WERI-Rb-1 (cell line): Measurements from ENCODE around the gene KCNK5.

Experiments
- DNase-seq: peaks from one replicate; pipeline ENCODE4 v3.0.0-alpha.2; 2020
- H3K27ac ChIP-seq: fragments of 250-450 bp; sonication (Bioruptor Pico); 2 replicates; pipeline ENCODE4 v1.5.1; 2020; ENCODE audit warnings: mild to moderate bottlenecking, moderate library complexity
- H3K27me3 ChIP-seq: fragments of 250-450 bp; sonication (Bioruptor Pico); 2 replicates; pipeline ENCODE4 v1.5.1; 2021; ENCODE audit warnings: mild to moderate bottlenecking, low read depth, moderate library complexity; ENCODE audit not compliant: insufficient read depth, severe bottlenecking
- H3K36me3 ChIP-seq: fragments of 250-450 bp; sonication (Bioruptor Pico); 2 replicates; pipeline ENCODE4 v1.5.1; 2020; ENCODE audit warnings: mild to moderate bottlenecking, moderate library complexity
- H3K4me3 ChIP-seq: 2 replicates; pipeline ENCODE4 v1.5.1; 2011; ENCODE audit warnings: low read depth, mild to moderate bottlenecking, control low read depth, low read length
- H3K9me3 ChIP-seq: fragments of 250-450 bp; sonication (Bioruptor Pico); 2 replicates; pipeline ENCODE4 v1.5.1; 2021; ENCODE audit warnings: mild to moderate bottlenecking, moderate library complexity; ENCODE audit not compliant: severe bottlenecking
- CTCF ChIP-seq: IDR thresholded peaks from 2 replicates; pipeline ENCODE4 v1.5.1; 2011; ENCODE audit warnings: low read depth, mild to moderate bottlenecking, control low read depth, inconsistent platforms, low read length

KCNK5 gene

GRCh38 chr6:39228992-39229767 is at the start of gene KCNK5:
Gene KCNK5 (minus strand): TSS chr6:39229475. CDS start chr6:39229111, 364 bp downstream.
- no peaks in the 10 kb centered on the region for H3K36me3 ChIP-seq
- peaks cover 19% of the 10 kb centered on the region for H3K9me3 ChIP-seq
- TF ChIP-seq CTCF = no peak
- H3K27ac ChIP-seq = no peak within 1 kb of the TSS
- DNase-seq = no peak
- H3K4me3 ChIP-seq = no peak within 1 kb of the TSS
- H3K27me3 ChIP-seq = no peaks in the 10 kb centered on the region

GRCh38 chr6:39276379-39276995 is 47.2 kb upstream of the KCNK5 start:
- H3K4me3 ChIP-seq = no peak overlapping the region
- no peak for DNase-seq
- H3K27me3 ChIP-seq = no peaks in the 10 kb centered on the region
- H3K27ac ChIP-seq = no peak overlapping the region
- TF ChIP-seq CTCF = no peak
- no peaks in the 10 kb centered on the region for H3K36me3 ChIP-seq
- H3K9me3 ChIP-seq = peaks cover 3% of the 10 kb centered on the region

GRCh38 chr6:39274903-39275302 is 45.6 kb upstream of the KCNK5 start:
- H3K27ac ChIP-seq = no peak overlapping the region
- H3K4me3 ChIP-seq = no peak overlapping the region
- DNase-seq = no peak
- no peaks in the 10 kb centered on the region for H3K27me3 ChIP-seq
- H3K36me3 ChIP-seq = no peaks in the 10 kb centered on the region
- no peak for TF ChIP-seq CTCF
- peaks cover 3% of the 10 kb centered on the region for H3K9me3 ChIP-seq

- H3K4me3 ChIP-seq = no peak overlapping the region
- DNase-seq = no peak
- H3K9me3 ChIP-seq = peaks cover 3% of the 10 kb centered on the region
- TF ChIP-seq CTCF = no peak
- H3K36me3 ChIP-seq = no peaks in the 10 kb centered on the region
- no peak overlapping the region for H3K27ac ChIP-seq
- no peaks in the 10 kb centered on the region for H3K27me3 ChIP-seq
These were observed 45.2 kb upstream of the KCNK5 start for GRCh38 chr6:39274471-39274870.

- Histone ChIP-seq H3K36me3 (no peaks in the 10 kb centered on the region), H3K9me3 (peaks cover 3% of the 10 kb centered on the region), H3K4me3 (no peak overlapping the region), H3K27me3 (no peaks in the 10 kb centered on the region), H3K27ac (no peak overlapping the region)
- no peak for TF ChIP-seq CTCF
- DNase-seq = no peak
These were observed 44.1 kb upstream of the KCNK5 start for GRCh38 chr6:39273406-39273821.
